HL-60 (cell line): ENCODE results near the gene CNST.

Source experiments
- CTCF ChIP-seq: IDR thresholded peaks from one replicate; pipeline ENCODE4 v1.5.1; 2011; ENCODE audit warnings: low read length, control low read depth, inconsistent platforms; ENCODE audit not compliant: insufficient read depth
- GABPA ChIP-seq: IDR thresholded peaks from 2 replicates; pipeline ENCODE4 v1.6.1; 2012; ENCODE audit warnings: low read depth
- POLR2AphosphoS5 ChIP-seq: IDR thresholded peaks from 2 replicates; pipeline ENCODE4 v1.6.1; 2012; ENCODE audit warnings: low read depth
- REST ChIP-seq: IDR thresholded peaks from 2 replicates; pipeline ENCODE4 v1.6.1; 2012; ENCODE audit warnings: low read depth; ENCODE audit not compliant: insufficient replicate concordance
- SPI1 ChIP-seq: IDR thresholded peaks from 2 replicates; pipeline ENCODE4 v1.6.1; 2012; ENCODE audit warnings: low read depth, mild to moderate bottlenecking, borderline replicate concordance

GRCh38 chr1:246680190-246680589 is 113.9 kb downstream of the CNST start:
- TF ChIP-seq POLR2AphosphoS5 = no peak
- no peak for TF ChIP-seq CTCF
- TF ChIP-seq REST = no peak
- no peak for TF ChIP-seq GABPA
- TF ChIP-seq SPI1 = no peak
